Hepatocyte (in vitro differentiated cells): ENCODE data around the gene LEP. TPM values are rescaled to one million over a fixed set of nuclear protein-coding genes. Genes with fewer than 3 reads are reported as not detected.

Source experiments
- DNase-seq: peaks from one replicate; pipeline ENCODE4 v3.0.0-alpha.2; 2016; ENCODE audit warnings: low spot score
- H2AFZ ChIP-seq: fragments of 200-600 bp; sonication (generic); 2 replicates; pipeline ENCODE4 v1.6.0; 2016; ENCODE audit warnings: antibody characterized with exemption, mild to moderate bottlenecking
- H3K27ac ChIP-seq: fragments of 200-600 bp; sonication (generic); 2 replicates; pipeline ENCODE4 v1.5.1; 2016; ENCODE audit warnings: mild to moderate bottlenecking
- H3K27me3 ChIP-seq: fragments of 200-600 bp; sonication (generic); 2 replicates; pipeline ENCODE4 v1.6.1; 2016
- H3K36me3 ChIP-seq: fragments of 200-600 bp; sonication (generic); replicated peaks from 2 replicates; pipeline ENCODE4 v1.5.1; 2016; ENCODE audit warnings: low read depth; ENCODE audit not compliant: insufficient read depth
- H3K4me1 ChIP-seq: fragments of 200-600 bp; sonication (generic); 2 replicates; pipeline ENCODE4 v1.5.1; 2016; ENCODE audit warnings: mild to moderate bottlenecking, moderate library complexity; ENCODE audit not compliant: insufficient read depth
- H3K4me2 ChIP-seq: fragments of 200-600 bp; sonication (generic); 2 replicates; pipeline ENCODE4 v1.6.0; 2016
- H3K4me3 ChIP-seq: fragments of 200-600 bp; sonication (generic); 2 replicates; pipeline ENCODE4 v1.5.1; 2016; ENCODE audit warnings: mild to moderate bottlenecking
- H3K79me2 ChIP-seq: fragments of 200-600 bp; sonication (generic); 2 replicates; pipeline ENCODE4 v1.6.0; 2017; ENCODE audit warnings: mild to moderate bottlenecking
- H3K9me2 ChIP-seq: fragments of 200-600 bp; sonication (generic); replicated peaks from 2 replicates; pipeline ENCODE4 v1.6.0; 2017; ENCODE audit warnings: mild to moderate bottlenecking; ENCODE audit not compliant: insufficient read depth
- H3K9me3 ChIP-seq: fragments of 200-600 bp; sonication (generic); 2 replicates; pipeline ENCODE4 v1.5.1; 2016; ENCODE audit warnings: low read depth, mild to moderate bottlenecking
- H4K20me1 ChIP-seq: fragments of 200-600 bp; sonication (generic); 2 replicates; pipeline ENCODE4 v1.6.0; 2016; ENCODE audit warnings: mild to moderate bottlenecking; ENCODE audit not compliant: insufficient read depth, poor library complexity, severe bottlenecking
- CTCF ChIP-seq: fragments of 200-600 bp; sonication (generic); IDR thresholded peaks from 2 replicates; pipeline ENCODE4 v1.5.1; 2016; ENCODE audit warnings: antibody characterized with exemption, mild to moderate bottlenecking; ENCODE audit not compliant: poor library complexity
- EZH2 ChIP-seq: fragments of 200-600 bp; sonication (generic); IDR thresholded peaks from 2 replicates; pipeline ENCODE4 v1.6.1; 2016; ENCODE audit warnings: antibody characterized with exemption, mild to moderate bottlenecking, borderline replicate concordance
- EZH2phosphoT487 ChIP-seq: fragments of 200-600 bp; sonication (generic); IDR thresholded peaks from one replicate; pipeline ENCODE4 v1.6.1; 2018; ENCODE audit warnings: antibody characterized with exemption, mild to moderate bottlenecking, low read depth, moderate library complexity; ENCODE audit not compliant: unreplicated experiment, severe bottlenecking
- WGBS: methylation state at CpG from one replicate; pipeline ENCODE4 v1.1.6; 2016; ENCODE audit warnings: low lambda C conversion rate; ENCODE audit errors: missing lambda C conversion rate; 5-methylcytosine and 5-hydroxymethylcytosine counted together
- polyA plus RNA-seq: library from polyadenylated mRNA; unstranded; fragments of >200 nt; fragmentation: Nextera tagmentation; extraction: Ambion mirVana; gene quantifications from 2 replicates; pipeline ENCODE4 v1.2.1, GENCODE V29; 2016
- total RNA-seq: library from RNA; depleted of rRNA; stranded (reverse); fragments of >200 nt; gene quantifications from 2 replicates; pipeline ENCODE4 v1.2.3, GENCODE V29; 2014

Gene LEP
- total and polyA plus RNA-seq, 2 experiments from 2014 or later: not detected

GRCh38 chr7:128302139-128302538 lies 61.1 kb downstream of the LEP start:
- Histone ChIP-seq H3K4me3 (no peak overlapping the region), H3K27ac (no peak overlapping the region), H3K4me2 (no peak overlapping the region), H3K9me3 (no peaks in the 10 kb centered on the region), H3K79me2 (no peaks in the 10 kb centered on the region), H2AFZ (no peak overlapping the region), H4K20me1 (no peaks in the 10 kb centered on the region), H3K9me2 (no peaks in the 10 kb centered on the region), H3K36me3 (no peaks in the 10 kb centered on the region), H3K27me3 (no peaks in the 10 kb centered on the region), H3K4me1 (peaks cover 9% of the 10 kb centered on the region)
- no peak for DNase-seq
- TF ChIP-seq CTCF: no peak
- TF ChIP-seq EZH2: no peak
- TF ChIP-seq EZH2phosphoT487: no peak
- 84% methylated on average over 10 of the region's 10 CpGs for WGBS

- Histone ChIP-seq H2AFZ (no peak overlapping the region), H4K20me1 (no peaks in the 10 kb centered on the region), H3K9me3 (no peaks in the 10 kb centered on the region), H3K9me2 (no peaks in the 10 kb centered on the region), H3K36me3 (no peaks in the 10 kb centered on the region), H3K79me2 (no peaks in the 10 kb centered on the region), H3K27ac (no peak overlapping the region), H3K27me3 (no peaks in the 10 kb centered on the region), H3K4me1 (peaks cover 9% of the 10 kb centered on the region), H3K4me2 (no peak overlapping the region), H3K4me3 (no peak overlapping the region)
- TF ChIP-seq EZH2phosphoT487 (no peak), EZH2 (no peak), CTCF (no peak)
- 96% methylated on average over 2 of the region's 2 CpGs for WGBS
- DNase-seq: no peak
These were observed 62.1 kb downstream of the LEP start for GRCh38 chr7:128303133-128303532.

- no peak for TF ChIP-seq CTCF
- no peak for TF ChIP-seq EZH2phosphoT487
- TF ChIP-seq EZH2: no peak
- H3K4me3 ChIP-seq: no peak overlapping the region
- no peak for DNase-seq
- no peak overlapping the region for H3K4me2 ChIP-seq
- no peaks in the 10 kb centered on the region for H3K9me3 ChIP-seq
- no peak overlapping the region for H3K27ac ChIP-seq
- H3K27me3 ChIP-seq: no peaks in the 10 kb centered on the region
- no peaks in the 10 kb centered on the region for H3K9me2 ChIP-seq
- H4K20me1 ChIP-seq: no peaks in the 10 kb centered on the region
- WGBS: 95% methylated on average over 5 of the region's 5 CpGs
- no peaks in the 10 kb centered on the region for H3K36me3 ChIP-seq
- H3K79me2 ChIP-seq: no peaks in the 10 kb centered on the region
- peaks cover 5% of the 10 kb centered on the region for H3K4me1 ChIP-seq
- H2AFZ ChIP-seq: no peak overlapping the region
These were observed 62.6 kb downstream of the LEP start for GRCh38 chr7:128303643-128304042.

GRCh38 chr7:128304212-128304611 lies 63.1 kb downstream of the LEP start:
- no peak overlapping the region for H3K27ac ChIP-seq
- no peaks in the 10 kb centered on the region for H3K4me1 ChIP-seq
- H3K9me3 ChIP-seq: no peaks in the 10 kb centered on the region
- no peak overlapping the region for H3K4me2 ChIP-seq
- H2AFZ ChIP-seq: no peak overlapping the region
- no peaks in the 10 kb centered on the region for H3K27me3 ChIP-seq
- WGBS: 100% methylated on average over 1 of the region's 1 CpG
- no peaks in the 10 kb centered on the region for H3K9me2 ChIP-seq
- TF ChIP-seq EZH2phosphoT487: no peak
- no peak for TF ChIP-seq CTCF
- TF ChIP-seq EZH2: no peak
- no peaks in the 10 kb centered on the region for H3K79me2 ChIP-seq
- H4K20me1 ChIP-seq: no peaks in the 10 kb centered on the region
- no peak overlapping the region for H3K4me3 ChIP-seq
- no peaks in the 10 kb centered on the region for H3K36me3 ChIP-seq
- no peak for DNase-seq
